HepG2 (cell line): ENCODE results near the gene ANKRD35. TPM values are rescaled to one million over a fixed set of nuclear protein-coding genes. Genes with fewer than 3 reads are reported as not detected.
A peak's percentile ranks its signal among the peaks of the same experiment; 100 is the strongest.

Source experiments
- DBP ChIP-seq: sonication (generic); formaldehyde crosslinking; IDR thresholded peaks from 2 replicates; pipeline ENCODE4 v1.4.0; 2020; ENCODE audit warnings: missing genetic modification reagents; ENCODE audit errors: not compliant biosample characterization
- GRHL1 ChIP-seq: sonication (generic); formaldehyde crosslinking; conservative IDR thresholded peaks from 2 replicates; pipeline ENCODE4 v1.8.0; 2022; ENCODE audit warnings: missing genetic modification reagents
- KDM4B ChIP-seq: sonication (generic); formaldehyde crosslinking; IDR thresholded peaks from 2 replicates; pipeline ENCODE4 v1.4.0; 2020; ENCODE audit warnings: missing genetic modification reagents
- KLF15 ChIP-seq: sonication (generic); formaldehyde crosslinking; IDR thresholded peaks from 2 replicates; pipeline ENCODE4 v1.8.1; 2023; ENCODE audit warnings: borderline replicate concordance, mild to moderate bottlenecking, inconsistent platforms, missing genetic modification reagents, mixed read lengths
- MAFK ChIP-seq, 2 experiments: IDR thresholded peaks in 1 of 2; conservative IDR thresholded peaks in 1 of 2; 2 replicates each; pipeline ENCODE4 v1.6.1; 2011; ENCODE audit warnings: improper control_type of control experiment in 2 of 2, low read length in 2 of 2
- MIER3 ChIP-seq: IDR thresholded peaks from 2 replicates; pipeline ENCODE4 v1.6.1; 2016; ENCODE audit warnings: missing compliant biosample characterization, borderline replicate concordance
- NFE2 ChIP-seq: sonication (generic); formaldehyde crosslinking; IDR thresholded peaks from 2 replicates; pipeline ENCODE4 v1.4.0; 2020; ENCODE audit warnings: missing genetic modification reagents
- NR2F2 ChIP-seq: IDR thresholded peaks from 2 replicates; pipeline ENCODE4 v1.6.1; 2012; ENCODE audit warnings: low read depth, inconsistent platforms, borderline replicate concordance
- NR2F6 ChIP-seq, 2 experiments: IDR thresholded peaks; 2 replicates each; pipeline ENCODE4 v1.6.1; 2016; ENCODE audit warnings: antibody characterized with exemption in 1 of 2, mild to moderate bottlenecking in 1 of 2
- PPARG ChIP-seq: conservative IDR thresholded peaks from 2 replicates; pipeline ENCODE4 v1.6.1; 2016; ENCODE audit warnings: missing biosample characterization, missing genetic modification reagents
- RBAK ChIP-seq: sonication (generic); formaldehyde crosslinking; IDR thresholded peaks from 2 replicates; pipeline ENCODE4 v1.5.1; 2020; ENCODE audit warnings: mild to moderate bottlenecking, missing genetic modification reagents
- SAP130 ChIP-seq: IDR thresholded peaks from 2 replicates; pipeline ENCODE4 v1.6.1; 2016; ENCODE audit warnings: low read depth
- SP4 ChIP-seq: sonication (generic); formaldehyde crosslinking; IDR thresholded peaks from 2 replicates; pipeline ENCODE4 v1.8.1; 2023; ENCODE audit warnings: mild to moderate bottlenecking, missing genetic modification reagents
- SP5 ChIP-seq: IDR thresholded peaks from 2 replicates; pipeline ENCODE4 v1.6.1; 2016; ENCODE audit warnings: low read depth, borderline replicate concordance
- SRSF9 ChIP-seq: fragments of 200-400 bp; formaldehyde crosslinking; IDR thresholded peaks from 2 replicates; pipeline ENCODE4 v1.6.1; 2018; ENCODE audit warnings: borderline replicate concordance, mild to moderate bottlenecking, low read depth, low read length; ENCODE audit not compliant: insufficient read depth, poor library complexity, severe bottlenecking
- TBL1XR1 ChIP-seq: fragments of 150-350 bp; IDR thresholded peaks from 2 replicates; pipeline ENCODE4 v1.6.1; 2014; ENCODE audit warnings: borderline replicate concordance, low read length; ENCODE audit not compliant: partially characterized antibody
- TBX2 ChIP-seq: sonication (generic); formaldehyde crosslinking; IDR thresholded peaks from 2 replicates; pipeline ENCODE4 v1.5.0; 2020; ENCODE audit warnings: missing genetic modification reagents, mild to moderate bottlenecking, borderline replicate concordance
- TCF7L2 ChIP-seq: IDR thresholded peaks from 2 replicates; pipeline ENCODE4 v1.6.1; 2011; ENCODE audit warnings: mild to moderate bottlenecking, low read depth, low read length, moderate library complexity
- TOE1 ChIP-seq: sonication (generic); formaldehyde crosslinking; IDR thresholded peaks from 2 replicates; pipeline ENCODE4 v1.4.0; 2020; ENCODE audit warnings: mild to moderate bottlenecking, missing genetic modification reagents
- ZBTB20 ChIP-seq: sonication (generic); formaldehyde crosslinking; IDR thresholded peaks from 2 replicates; pipeline ENCODE4 v1.8.1; 2023; ENCODE audit warnings: missing genetic modification reagents, low read depth, mild to moderate bottlenecking, borderline replicate concordance
- ZMYM2 ChIP-seq: sonication (generic); formaldehyde crosslinking; IDR thresholded peaks from 2 replicates; pipeline ENCODE4 v1.8.0; 2022; ENCODE audit warnings: mild to moderate bottlenecking, missing genetic modification reagents
- ZNF17 ChIP-seq: sonication (generic); formaldehyde crosslinking; IDR thresholded peaks from 2 replicates; pipeline ENCODE4 v1.5.0; 2020; ENCODE audit warnings: mild to moderate bottlenecking, missing genetic modification reagents
- ZNF33B ChIP-seq: sonication (generic); formaldehyde crosslinking; IDR thresholded peaks from 2 replicates; pipeline ENCODE4 v1.5.1; 2020; ENCODE audit warnings: mild to moderate bottlenecking, missing genetic modification reagents
- ZNF383 ChIP-seq: sonication (generic); formaldehyde crosslinking; IDR thresholded peaks from 2 replicates; pipeline ENCODE4 v1.4.0; 2020; ENCODE audit warnings: missing genetic modification reagents, mild to moderate bottlenecking, borderline replicate concordance
- ZNF44 ChIP-seq: sonication (generic); formaldehyde crosslinking; IDR thresholded peaks from 2 replicates; pipeline ENCODE4 v1.5.1; 2020; ENCODE audit warnings: mild to moderate bottlenecking, missing genetic modification reagents
- ZNF441 ChIP-seq: sonication (generic); formaldehyde crosslinking; IDR thresholded peaks from 2 replicates; pipeline ENCODE4 v1.7.0; 2021; ENCODE audit warnings: missing genetic modification reagents, borderline replicate concordance
- ZNF496 ChIP-seq: sonication (generic); formaldehyde crosslinking; IDR thresholded peaks from 2 replicates; pipeline ENCODE4 v1.8.1; 2023; ENCODE audit warnings: mild to moderate bottlenecking, moderate library complexity, missing genetic modification reagents; ENCODE audit not compliant: insufficient replicate concordance
- ZNF605 ChIP-seq: sonication (generic); formaldehyde crosslinking; IDR thresholded peaks from 2 replicates; pipeline ENCODE4 v1.8.0; 2022; ENCODE audit warnings: mild to moderate bottlenecking, missing genetic modification reagents
- ZNF75D ChIP-seq: sonication (generic); formaldehyde crosslinking; IDR thresholded peaks from 2 replicates; pipeline ENCODE4 v1.8.1; 2023; ENCODE audit warnings: missing genetic modification reagents, mild to moderate bottlenecking, borderline replicate concordance
- ZNF775 ChIP-seq: sonication (generic); formaldehyde crosslinking; IDR thresholded peaks from 2 replicates; pipeline ENCODE4 v1.4.0; 2020; ENCODE audit warnings: missing genetic modification reagents, mild to moderate bottlenecking, moderate library complexity, borderline replicate concordance
- ZNF792 ChIP-seq: IDR thresholded peaks from 2 replicates; pipeline ENCODE4 v1.6.1; 2016
- polyA plus RNA-seq, 8 experiments: library from polyadenylated mRNA; depleted of rRNA in 3 of 8; stranded (reverse) in 7 of 8; unstranded in 1 of 8; fragments of >200 nt; fragmentation: Illumina TruSeq in 4 of 8; extraction: Trizol in 4 of 8; gene quantifications; 2 replicates each; pipeline versions ENCODE4 v1.2.1 to v1.2.3, GENCODE V29; 2011 to 2016; ENCODE audit warnings: low read depth in 4 of 8, missing spikeins in 1 of 8, mixed read lengths in 1 of 8; ENCODE audit not compliant: insufficient read depth in 1 of 8
- total RNA-seq, 5 experiments: library from RNA; depleted of rRNA; stranded (reverse); fragments of >200 nt; fragmentation: Illumina TruSeq; extraction: Trizol; gene quantifications; 2 replicates each; pipeline ENCODE4 v1.2.3, GENCODE V29; 2016; ENCODE audit warnings: low read depth in 1 of 5

Gene ANKRD35
- total and polyA plus RNA-seq, 2 of the 13 experiments (the other 11 are each of a cell fraction or from before 2014, with no cell fraction given) = 0.02 TPM; not detected in 1

GRCh38 chr1:145845514-145846161, 40.0 kb downstream of the ANKRD35 start, which contains the start of gene NUDT17 (continued):
- peak; percentile 72 for TF ChIP-seq TBX2 (CRISPR knock-in tag)
- no peak for TF ChIP-seq GRHL1 (CRISPR knock-in tag)
- TF ChIP-seq TCF7L2 = no peak
- no peak for TF ChIP-seq MAFK (conservative IDR thresholded peaks at IDR 0.05 in 1 of 2, IDR thresholded peaks at IDR 0.05 in 1 of 2; ENCODE audit: low read length in 2 of 2)
- no peak for TF ChIP-seq NR2F6 (IDR thresholded peaks at IDR 0.05)
- peak; percentile 36; the same call in 1 of the 2 replicates for TF ChIP-seq NR2F6 (CRISPR knock-in tag; IDR thresholded peaks at IDR 0.05)
- no peak for TF ChIP-seq KLF15 (CRISPR knock-in tag)
- peak; percentile 51; the same call in 1 of the 2 replicates for TF ChIP-seq ZNF605 (CRISPR knock-in tag)
- TF ChIP-seq SAP130 (CRISPR knock-in tag) = peak; percentile 65
- no peak for TF ChIP-seq MIER3 (CRISPR knock-in tag)
- peak; percentile 58; the same call in 1 of the 2 replicates for TF ChIP-seq KDM4B (CRISPR knock-in tag)
- no peak for TF ChIP-seq ZNF441
- TF ChIP-seq ZMYM2 (CRISPR knock-in tag) = no peak
- TF ChIP-seq PPARG (CRISPR knock-in tag) = no peak
- TF ChIP-seq ZNF383 (CRISPR knock-in tag) = no peak
- no peak for TF ChIP-seq ZNF44
- no peak for TF ChIP-seq ZNF496 (CRISPR knock-in tag)
- no peak for TF ChIP-seq SP5 (CRISPR knock-in tag)
- no peak for TF ChIP-seq ZNF17 (CRISPR knock-in tag)
- no peak for TF ChIP-seq SP4 (CRISPR knock-in tag)
- no peak for TF ChIP-seq ZNF33B (CRISPR knock-in tag)
- no peak for TF ChIP-seq ZBTB20 (CRISPR knock-in tag)
- no peak for TF ChIP-seq SRSF9
- no peak for TF ChIP-seq TBL1XR1
- no peak for TF ChIP-seq ZNF792
- TF ChIP-seq ZNF75D = no peak
- TF ChIP-seq NFE2 (CRISPR knock-in tag) = no peak
- TF ChIP-seq RBAK = no peak
- no peak for TF ChIP-seq NR2F2
- TF ChIP-seq TOE1 (CRISPR knock-in tag) = no peak
- no peak for TF ChIP-seq ZNF775 (CRISPR knock-in tag)
- TF ChIP-seq DBP (CRISPR knock-in tag) = no peak
